Lower leg skin (tissue), 3 donors: Measurements from ENCODE around the gene CREB1.
"Not testable (repeated sequence)": the region's sequence is repeated elsewhere in the genome, so short reads cannot be mapped to it uniquely, and the experiment has no call there.

Experiments
- CTCF ChIP-seq, 3 donors: fragments of 450-650 bp; IDR thresholded peaks; one replicate each; pipeline ENCODE4 v1.5.1; 2016; ENCODE audit warnings: antibody characterized with exemption in 3 of 3, mild to moderate bottlenecking in 3 of 3, moderate library complexity in 2 of 3
- POLR2A ChIP-seq, 2 donors: fragments of 450-650 bp; IDR thresholded peaks; one replicate each; pipeline ENCODE4 v1.6.1; 2016 to 2017; ENCODE audit warnings: antibody characterized with exemption in 2 of 2, mild to moderate bottlenecking in 1 of 2, moderate library complexity in 1 of 2

GRCh38 chr2:207646582-207646981, 116.8 kb downstream of the CREB1 start:
- not testable (repeated sequence) for TF ChIP-seq CTCF, POLR2A (IDR thresholded peaks at IDR 0.05)
